ENCODE results near the gene NAALADL2.

DNA sequence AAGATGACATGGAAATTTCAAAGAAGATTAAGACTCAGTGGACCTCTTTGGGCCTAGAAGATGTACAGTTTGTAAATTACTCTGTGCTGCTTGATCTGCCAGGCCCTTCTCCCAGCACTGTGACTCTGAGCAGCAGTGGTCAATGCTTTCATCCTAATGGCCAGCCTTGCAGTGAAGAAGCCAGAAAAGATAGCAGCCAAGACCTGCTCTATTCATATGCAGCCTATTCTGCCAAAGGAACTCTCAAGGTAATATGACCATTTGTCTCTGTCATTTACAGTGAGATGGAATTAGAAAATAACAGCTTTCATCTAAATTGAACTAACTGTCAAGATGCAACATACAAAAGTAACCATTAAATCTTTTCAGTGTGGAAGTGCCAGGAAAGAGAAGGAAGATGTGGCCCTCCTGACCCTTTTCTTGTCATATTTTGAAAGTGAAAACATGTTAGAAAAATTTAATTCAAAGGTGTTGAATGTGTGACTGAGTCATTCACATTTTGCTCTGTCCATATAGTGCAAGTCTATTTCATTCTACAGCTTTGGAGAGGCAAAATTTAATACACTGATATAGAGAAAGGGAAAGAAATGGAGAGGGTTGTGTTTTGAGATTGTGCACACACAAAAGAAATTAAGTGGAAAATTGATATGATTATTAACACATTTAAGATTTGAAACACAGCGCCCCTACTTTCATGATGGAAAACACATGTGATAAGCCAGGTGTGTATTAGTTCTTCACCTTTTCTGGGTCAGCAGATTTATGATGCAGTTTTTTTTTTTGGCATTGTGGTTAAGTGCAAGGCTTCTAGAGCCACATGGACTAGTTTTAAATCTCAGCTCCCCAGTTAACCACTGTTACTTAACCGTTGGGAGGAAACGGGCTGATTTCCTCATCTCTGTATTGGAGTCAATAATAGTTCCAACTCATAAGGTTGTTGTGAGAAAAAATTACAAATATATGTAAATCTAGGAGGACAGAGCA, 375.1 kb downstream of the NAALADL2 start:
- TF ChIP-seq POLR2A (IDR thresholded peaks at IDR 0.05): no peak
- TF ChIP-seq, protein P1, sequence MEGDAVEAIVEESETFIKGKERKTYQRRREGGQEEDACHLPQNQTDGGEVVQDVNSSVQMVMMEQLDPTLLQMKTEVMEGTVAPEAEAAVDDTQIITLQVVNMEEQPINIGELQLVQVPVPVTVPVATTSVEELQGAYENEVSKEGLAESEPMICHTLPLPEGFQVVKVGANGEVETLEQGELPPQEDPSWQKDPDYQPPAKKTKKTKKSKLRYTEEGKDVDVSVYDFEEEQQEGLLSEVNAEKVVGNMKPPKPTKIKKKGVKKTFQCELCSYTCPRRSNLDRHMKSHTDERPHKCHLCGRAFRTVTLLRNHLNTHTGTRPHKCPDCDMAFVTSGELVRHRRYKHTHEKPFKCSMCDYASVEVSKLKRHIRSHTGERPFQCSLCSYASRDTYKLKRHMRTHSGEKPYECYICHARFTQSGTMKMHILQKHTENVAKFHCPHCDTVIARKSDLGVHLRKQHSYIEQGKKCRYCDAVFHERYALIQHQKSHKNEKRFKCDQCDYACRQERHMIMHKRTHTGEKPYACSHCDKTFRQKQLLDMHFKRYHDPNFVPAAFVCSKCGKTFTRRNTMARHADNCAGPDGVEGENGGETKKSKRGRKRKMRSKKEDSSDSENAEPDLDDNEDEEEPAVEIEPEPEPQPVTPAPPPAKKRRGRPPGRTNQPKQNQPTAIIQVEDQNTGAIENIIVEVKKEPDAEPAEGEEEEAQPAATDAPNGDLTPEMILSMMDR (IDR thresholded peaks at IDR 0.05): no peak

Measured in body of pancreas (tissue), 4 donors.